GM21360 (cell line): ENCODE data around the gene TTC33.

Experiments used
- ATAC-seq: cut with Tn5 transposase; IDR thresholded peaks from one replicate; pipeline ENCODE4 v1.9.1; 2021; ENCODE audit warnings: mild to moderate bottlenecking, moderate library complexity; ENCODE audit not compliant: unreplicated experiment

Gene TTC33

GRCh38 chr5:40547994-40548575, 207.7 kb downstream of the TTC33 start:
- ATAC-seq = no peak

- no peak for ATAC-seq
Observed at GRCh38 chr5:40547557-40547956, 208.2 kb downstream of the TTC33 start.

DNA sequence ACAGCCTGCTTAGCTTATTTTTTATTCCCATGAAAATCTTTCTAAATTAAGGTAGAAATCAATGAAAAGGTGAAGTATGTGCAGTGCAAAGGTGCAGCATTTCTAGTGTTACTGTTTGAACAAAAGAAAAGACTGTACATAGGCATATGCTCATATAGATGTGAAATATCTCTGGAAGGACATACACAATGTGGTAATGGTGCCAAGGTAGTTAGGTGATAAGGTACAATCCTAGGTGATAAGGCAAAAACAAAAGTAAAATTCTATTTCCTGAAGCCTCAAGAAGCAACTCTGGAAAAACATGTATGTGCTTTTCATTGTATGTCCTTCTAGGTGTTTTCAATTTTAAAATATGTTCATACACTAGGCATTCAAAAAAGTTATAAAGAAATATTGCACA, 215.5 kb downstream of the TTC33 start:
- no peak for ATAC-seq

DNA sequence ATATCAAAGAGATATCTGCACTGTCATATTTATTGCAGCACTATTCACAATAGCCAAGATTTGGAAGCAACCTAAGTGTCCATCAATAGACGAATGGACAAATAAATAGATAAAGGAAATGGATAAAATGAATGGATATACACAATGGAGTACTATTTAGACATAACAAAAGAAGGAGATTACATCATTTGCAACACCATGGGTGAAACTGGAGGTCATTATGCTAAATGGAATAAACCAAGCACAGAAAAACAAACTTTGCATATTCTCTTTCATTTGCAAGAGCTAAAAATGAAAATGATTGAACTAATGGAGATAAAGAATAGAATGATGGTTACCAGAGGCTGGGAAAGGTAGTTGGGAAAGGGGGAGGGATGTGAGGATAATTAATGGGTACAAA, 231.1 kb downstream of the TTC33 start:
- ATAC-seq = no peak

GRCh38 chr5:40521925-40522324, 233.8 kb downstream of the TTC33 start:
- no peak for ATAC-seq

DNA sequence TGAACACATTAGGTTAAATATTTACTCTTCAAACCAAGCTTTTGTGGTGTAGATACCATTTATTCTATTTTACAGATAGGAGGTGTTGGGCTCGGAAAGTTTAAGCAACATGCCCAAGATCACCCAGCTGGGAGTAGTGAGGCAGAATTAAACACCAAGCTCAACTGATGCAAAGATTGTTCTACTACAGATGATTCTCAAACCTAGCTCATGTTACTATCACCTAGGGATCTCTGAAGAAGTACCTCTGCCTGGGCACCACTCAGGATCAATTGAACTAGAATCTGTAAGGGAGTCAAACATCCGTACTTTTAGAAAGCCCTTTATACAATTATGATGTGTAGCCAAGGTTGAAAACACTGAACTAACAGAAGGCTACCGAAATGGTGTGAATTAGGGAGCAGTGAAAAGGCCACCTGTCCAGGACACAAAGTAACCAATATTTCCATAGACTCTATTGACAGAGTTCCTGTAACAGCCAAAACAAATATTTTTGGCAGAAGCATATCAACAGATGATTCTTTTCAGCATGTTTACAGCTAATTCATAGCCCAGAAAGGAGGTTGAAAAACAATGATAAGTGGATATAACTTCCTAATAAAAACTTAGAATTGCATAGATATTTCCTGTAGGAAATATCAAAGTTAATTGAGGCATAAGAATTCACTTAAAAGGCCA, 234.5 kb downstream of the TTC33 start:
- no peak for ATAC-seq

DNA sequence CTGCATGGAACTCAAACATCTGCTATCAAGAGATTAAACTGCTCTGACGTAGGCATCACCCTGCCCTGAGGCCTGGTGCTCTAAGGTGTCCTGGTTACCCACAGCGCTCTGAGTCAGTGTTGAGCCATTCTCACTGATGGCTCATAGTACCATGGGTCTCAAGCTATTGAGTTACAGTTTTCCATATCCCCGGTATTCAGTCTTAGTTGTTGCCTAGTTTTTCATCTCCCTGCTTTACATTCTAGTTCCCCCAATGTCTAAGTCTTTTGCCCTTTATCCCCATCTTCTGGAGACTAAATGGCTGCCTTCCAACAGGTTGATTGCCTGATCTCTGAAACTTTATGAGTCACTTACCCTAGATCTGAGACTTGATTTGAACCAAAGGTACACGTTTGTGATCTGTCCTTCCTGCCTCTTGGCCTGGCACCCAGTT, 237.3 kb downstream of the TTC33 start:
- ATAC-seq = no peak

DNA sequence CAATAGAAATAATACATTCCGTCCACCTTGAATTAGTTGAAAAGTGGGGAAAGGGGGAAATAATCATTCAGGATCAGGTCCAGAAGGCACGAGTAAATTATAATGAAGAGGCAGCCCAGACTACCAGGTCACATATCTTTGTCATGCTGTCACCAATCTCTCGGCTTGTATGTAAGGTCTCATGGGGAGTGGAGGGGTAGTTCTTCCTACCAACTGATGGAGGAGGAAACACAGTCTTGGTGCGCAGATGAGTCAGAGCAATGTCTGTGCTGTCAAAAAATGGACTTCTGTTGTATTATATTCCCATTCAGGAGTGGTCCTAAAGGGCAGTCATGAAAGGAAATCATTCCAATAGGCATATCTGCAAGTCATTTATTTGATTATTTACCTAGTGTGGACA, 240.3 kb downstream of the TTC33 start:
- no peak for ATAC-seq

DNA sequence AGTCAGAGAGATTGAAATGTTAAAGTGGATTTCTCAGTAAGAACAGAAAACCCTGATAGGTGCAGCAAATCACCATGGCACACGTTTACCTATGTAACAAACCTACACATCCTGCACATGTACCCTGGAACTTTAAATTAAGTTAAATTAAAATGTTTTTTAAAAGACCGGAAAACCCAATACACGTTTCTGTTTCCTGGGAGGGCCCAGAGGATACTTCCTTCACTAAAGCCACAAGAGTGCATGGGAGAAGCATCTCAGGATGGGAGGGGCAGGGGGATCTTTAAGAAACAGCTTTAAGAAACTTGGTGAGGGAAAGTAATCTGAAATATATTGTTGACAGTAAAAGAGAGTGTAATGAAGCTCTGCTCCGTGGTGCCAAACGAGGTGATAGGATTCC, 240.8 kb downstream of the TTC33 start:
- ATAC-seq = no peak

GRCh38 chr5:40511801-40512200, 244.0 kb downstream of the TTC33 start:
- no peak for ATAC-seq

DNA sequence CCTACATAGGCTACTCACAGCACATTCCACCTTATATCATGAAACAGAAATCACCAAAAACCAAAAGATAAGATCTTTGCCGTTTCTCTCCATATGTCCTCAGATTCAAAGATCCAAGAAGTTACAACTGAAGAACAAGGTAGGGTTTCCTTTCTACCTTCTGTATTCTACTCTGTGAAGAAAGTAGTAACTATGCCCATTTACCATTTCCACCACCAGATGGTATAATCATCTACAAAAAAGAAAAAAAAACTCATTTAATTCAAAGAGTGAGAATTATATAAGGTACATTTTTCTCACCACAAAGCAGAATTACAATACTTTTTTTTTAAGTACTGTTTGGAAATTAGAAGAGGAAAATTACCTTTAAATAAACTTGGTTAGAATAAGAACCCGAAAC, 248.7 kb downstream of the TTC33 start:
- no peak for ATAC-seq

- no peak for ATAC-seq
Observed at GRCh38 chr5:40505031-40505430, 250.7 kb downstream of the TTC33 start.

GRCh38 chr5:40503439-40503838, 252.3 kb downstream of the TTC33 start:
- no peak for ATAC-seq

DNA sequence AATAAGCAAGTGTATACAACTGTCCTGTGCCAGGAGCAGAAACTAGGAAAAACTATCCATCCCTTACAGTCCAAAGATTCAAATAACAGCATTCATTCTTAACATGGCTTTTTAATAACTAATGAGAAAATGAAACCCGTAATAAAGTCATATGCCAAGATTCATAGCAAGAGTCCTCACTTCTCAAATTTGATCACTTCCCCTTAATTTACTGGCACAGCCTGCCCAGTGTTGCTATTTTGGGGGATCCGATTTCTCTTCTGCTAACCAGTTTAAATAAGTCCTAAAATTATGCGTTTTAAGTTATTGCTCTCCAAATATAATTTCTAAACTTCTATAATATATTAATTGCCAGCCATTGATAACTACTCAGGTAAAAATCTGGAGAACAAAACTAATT, 253.0 kb downstream of the TTC33 start:
- ATAC-seq = no peak

DNA sequence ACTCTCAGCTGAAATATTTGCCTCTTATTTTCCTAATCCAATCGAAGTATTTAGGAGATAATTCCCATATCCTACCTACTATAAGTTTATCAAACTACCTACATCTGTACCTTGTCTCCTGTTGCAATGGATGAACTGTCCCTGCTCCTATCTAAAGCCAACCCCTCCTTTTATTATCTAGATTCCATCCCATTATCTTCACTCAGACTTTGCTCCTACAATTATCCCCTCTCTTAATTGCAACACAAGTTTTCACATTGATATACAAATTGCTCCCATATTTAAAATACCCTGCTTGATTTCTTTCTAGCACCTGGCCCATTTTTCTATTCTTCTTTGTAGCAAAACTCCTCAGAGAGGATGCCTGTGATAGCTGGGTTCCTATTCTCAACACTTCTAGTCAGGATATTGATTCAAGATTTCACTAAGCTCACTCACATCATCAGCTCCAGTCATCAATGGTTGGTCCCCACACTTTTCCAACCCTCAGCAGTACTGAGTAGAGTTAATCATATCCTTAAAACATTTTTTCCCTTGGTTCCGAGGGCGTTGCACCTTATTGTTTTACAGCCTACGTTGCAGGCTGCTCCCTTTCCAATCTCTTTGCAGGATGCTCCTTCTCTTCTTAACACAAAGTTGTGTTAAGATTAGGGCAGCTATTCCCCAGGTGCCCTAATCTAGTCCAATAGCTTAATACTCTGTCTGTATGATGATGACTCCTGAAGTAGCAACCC, 253.9 kb downstream of the TTC33 start:
- ATAC-seq = no peak

DNA sequence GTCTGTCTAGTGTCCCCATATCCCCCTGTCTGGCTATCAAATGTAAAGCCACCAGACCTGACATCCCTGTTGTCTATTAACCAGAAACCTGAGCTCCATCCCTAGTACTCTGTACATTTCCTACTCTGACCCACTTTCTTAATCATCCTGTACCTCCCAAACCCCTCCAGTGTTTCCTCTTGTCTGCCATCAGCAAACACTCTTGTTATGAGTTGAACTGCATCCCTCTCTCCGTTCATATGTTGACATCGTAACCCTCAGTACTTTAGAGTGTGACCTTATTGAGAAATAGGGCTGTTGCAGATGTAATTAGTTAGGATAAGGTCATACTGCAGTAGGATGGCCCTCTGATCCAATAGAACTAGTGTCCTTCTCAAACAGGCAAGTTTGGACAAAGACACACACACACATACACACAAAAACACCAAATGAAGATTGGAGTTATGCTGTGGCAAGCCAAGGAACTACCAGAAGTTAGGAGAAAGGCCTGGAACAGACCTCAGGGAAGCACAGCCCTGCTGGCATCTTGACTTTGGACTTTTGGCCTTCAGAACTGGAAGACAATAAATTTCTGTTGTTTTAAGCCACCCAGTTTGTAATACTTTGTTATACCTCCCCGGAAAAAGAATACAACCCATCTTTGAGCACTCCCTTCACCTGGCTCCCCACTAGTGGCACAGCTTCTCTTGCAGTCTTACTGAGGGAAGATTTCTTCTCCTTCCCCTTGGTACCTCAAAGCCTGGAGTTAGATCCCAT, 256.1 kb downstream of the TTC33 start:
- no peak for ATAC-seq

DNA sequence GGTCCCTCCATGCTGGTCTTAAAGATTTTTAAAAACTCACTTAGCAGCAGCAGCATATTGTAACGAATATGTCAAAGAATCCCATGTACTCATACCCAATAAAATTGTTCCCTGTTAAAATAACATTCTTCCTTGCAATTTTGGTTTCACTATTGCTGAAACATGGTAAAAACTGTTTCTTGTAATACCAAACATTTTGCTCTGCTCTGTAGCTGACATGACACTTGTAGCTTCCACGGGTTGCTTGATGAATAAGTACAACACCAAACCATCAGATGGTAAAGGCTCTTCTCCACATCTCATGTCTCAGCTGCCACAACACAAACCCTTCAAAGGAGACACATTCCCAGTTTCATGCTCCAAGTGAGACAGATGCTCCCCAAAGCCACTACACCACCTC, 256.8 kb downstream of the TTC33 start:
- no peak for ATAC-seq

GRCh38 chr5:40497573-40497972, 258.2 kb downstream of the TTC33 start:
- no peak for ATAC-seq

DNA sequence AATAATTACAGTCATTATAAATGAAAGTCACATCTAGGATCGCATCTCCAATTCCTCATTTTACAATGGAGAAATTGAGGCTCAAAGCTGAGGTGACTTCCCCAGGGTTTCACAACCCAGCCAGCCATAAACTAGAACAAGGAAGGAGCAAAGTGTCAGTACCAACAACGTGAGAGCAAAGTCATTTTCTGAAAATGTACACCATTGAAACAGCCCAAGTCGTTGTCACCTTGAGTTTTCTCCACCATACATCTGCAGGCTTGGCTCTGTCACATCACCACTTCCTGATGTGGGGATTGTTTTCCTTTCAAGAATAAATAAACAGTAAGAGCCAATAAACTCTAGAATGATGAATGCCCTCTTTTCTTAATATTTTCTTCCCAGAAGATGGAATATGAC, 260.5 kb downstream of the TTC33 start:
- no peak for ATAC-seq

DNA sequence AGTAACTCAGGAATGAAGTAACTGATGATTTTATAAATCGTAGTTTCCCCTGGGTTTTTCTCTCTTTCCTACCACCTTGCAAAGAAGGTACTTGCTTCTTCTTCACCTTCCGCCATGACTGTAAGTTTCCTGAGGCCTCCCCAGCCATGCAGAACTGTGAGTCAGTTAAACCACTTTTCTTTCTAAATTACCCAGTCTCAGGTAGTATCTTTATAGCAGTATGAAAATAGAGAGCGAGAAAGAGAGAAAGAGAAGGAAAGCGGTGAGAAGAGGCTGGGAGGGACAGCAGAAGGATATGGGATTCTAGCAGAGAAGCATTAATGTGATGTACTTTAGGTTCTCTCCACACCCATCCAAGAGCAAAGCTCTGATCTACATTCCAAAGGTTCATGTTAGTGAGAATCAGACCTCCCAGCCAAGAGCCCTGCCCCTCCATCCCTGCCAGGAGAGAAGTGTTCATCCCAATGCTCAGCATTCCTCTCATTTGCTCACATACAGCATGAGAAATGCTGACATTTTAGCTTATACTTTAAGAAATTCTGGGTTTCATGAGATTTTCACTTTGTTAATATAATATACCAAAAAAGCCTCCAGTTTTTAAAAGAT, 261.0 kb downstream of the TTC33 start:
- no peak for ATAC-seq

- no peak for ATAC-seq
Observed at GRCh38 chr5:40492056-40492455, 263.7 kb downstream of the TTC33 start.
